Measurements from ENCODE around the gene POLR2M. TPM values are rescaled to one million over a fixed set of nuclear protein-coding genes. Genes with fewer than 3 reads are reported as not detected.
A peak's percentile ranks its signal among the peaks of the same experiment; 100 is the strongest.

POLR2M gene
- total and polyA plus RNA-seq, 5 donors from 2014 or later: 53.6 to 85.5 (median 65.4) TPM

- Histone ChIP-seq H3K4me3 (ENCODE audit: low read depth, low read length) (no peak overlapping the region), H3K27me3 (ENCODE audit: control insufficient read depth, insufficient read depth, low read length) (no peaks in the 10 kb centered on the region), H3K9me3 (ENCODE audit: control insufficient read depth in 2 of 2, low read length in 2 of 2) (no peaks in the 10 kb centered on the region), H3K27ac (ENCODE audit: insufficient read depth, low read length, poor library complexity, severe bottlenecking) (no peak overlapping the region), H3K4me1 (ENCODE audit: control insufficient read depth, insufficient read depth, low read length, poor library complexity, severe bottlenecking) (no peaks in the 10 kb centered on the region), H3K36me3 (ENCODE audit: control insufficient read depth, insufficient read depth, low read length) (no peaks in the 10 kb centered on the region)
- Mint-ChIP-seq H3K36me3 (peaks cover 7% of the 10 kb centered on the region), H3K27me3 (peaks cover 4% of the 10 kb centered on the region), H3K4me3 (no peak overlapping the region), H3K27ac (no peak overlapping the region), H3K9me3 (no peaks in the 10 kb centered on the region), H3K4me1 (peaks cover 0 to 5% (median 3%) of the 10 kb centered on the region in 4 donors)
- ATAC-seq (ENCODE audit: low read depth in 2 of 2) (no peak), DNase-seq (no peak)
Measured at GRCh38 chr15:57683481-57683880, 23.0 kb upstream of the POLR2M start.

GRCh38 chr15:57684491-57685151 is 21.9 kb upstream of the POLR2M start:
- Histone ChIP-seq H3K9me3 (ENCODE audit: control insufficient read depth in 2 of 2, low read length in 2 of 2) (no peaks in the 10 kb centered on the region), H3K27me3 (ENCODE audit: control insufficient read depth, insufficient read depth, low read length) (no peaks in the 10 kb centered on the region), H3K4me1 (ENCODE audit: control insufficient read depth, insufficient read depth, low read length, poor library complexity, severe bottlenecking) (no peaks in the 10 kb centered on the region), H3K36me3 (ENCODE audit: control insufficient read depth, insufficient read depth, low read length) (no peaks in the 10 kb centered on the region), H3K27ac (ENCODE audit: insufficient read depth, low read length, poor library complexity, severe bottlenecking) (no peak overlapping the region), H3K4me3 (ENCODE audit: low read depth, low read length) (no peak overlapping the region)
- H3K9me3 Mint-ChIP-seq: no peaks in the 10 kb centered on the region
- H3K36me3 Mint-ChIP-seq: peaks cover 7% of the 10 kb centered on the region
- peaks cover 0 to 5% (median 3%) of the 10 kb centered on the region in 4 donors for H3K4me1 Mint-ChIP-seq
- H3K27me3 Mint-ChIP-seq: peaks cover under 1% of the 10 kb centered on the region
- ATAC-seq (ENCODE audit: low read depth in 2 of 2): no peak
- no peak overlapping the region for H3K27ac Mint-ChIP-seq
- H3K4me3 Mint-ChIP-seq: no peak overlapping the region
- no peak for DNase-seq

- no peaks in the 10 kb centered on the region for H3K9me3 Mint-ChIP-seq
- ATAC-seq (ENCODE audit: low read depth in 2 of 2): no peak
- Histone ChIP-seq H3K36me3 (ENCODE audit: control insufficient read depth, insufficient read depth, low read length) (no peaks in the 10 kb centered on the region), H3K27me3 (ENCODE audit: control insufficient read depth, insufficient read depth, low read length) (no peaks in the 10 kb centered on the region), H3K27ac (ENCODE audit: insufficient read depth, low read length, poor library complexity, severe bottlenecking) (no peak overlapping the region), H3K4me1 (ENCODE audit: control insufficient read depth, insufficient read depth, low read length, poor library complexity, severe bottlenecking) (no peaks in the 10 kb centered on the region), H3K4me3 (ENCODE audit: low read depth, low read length) (no peak overlapping the region), H3K9me3 (ENCODE audit: control insufficient read depth in 2 of 2, low read length in 2 of 2) (no peaks in the 10 kb centered on the region)
- DNase-seq: no peak
- H3K4me3 Mint-ChIP-seq: no peak overlapping the region
- no peaks in the 10 kb centered on the region for H3K27me3 Mint-ChIP-seq
- H3K4me1 Mint-ChIP-seq: peaks cover 0 to 4% (median 0%) of the 10 kb centered on the region in 4 donors
- peak overlapping the region in 1 of 3 donors; percentile 42 for H3K27ac Mint-ChIP-seq
- peaks cover 7% of the 10 kb centered on the region for H3K36me3 Mint-ChIP-seq
Measured at GRCh38 chr15:57685306-57686095, 21.0 kb upstream of the POLR2M start.

DNA sequence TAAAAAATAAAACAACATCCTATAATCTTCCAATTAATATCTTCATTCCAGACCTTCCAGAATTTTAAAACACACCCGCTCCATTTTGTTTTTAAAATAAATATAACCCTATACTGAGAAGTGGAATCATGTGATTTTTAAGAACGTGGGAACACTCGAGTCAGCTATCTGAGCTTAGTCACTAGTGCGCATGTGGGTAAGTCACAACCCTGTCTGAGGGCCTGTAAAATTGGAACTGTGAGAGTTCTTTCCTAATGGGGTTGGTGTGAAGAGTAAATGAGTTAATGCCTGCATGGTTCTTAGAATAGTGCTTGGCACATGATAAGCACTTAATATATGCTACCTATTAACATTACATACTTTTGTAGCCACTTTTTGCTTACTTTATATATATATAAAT is 19.9 kb upstream of the POLR2M start:
- no peaks in the 10 kb centered on the region for H3K4me1 ChIP-seq (ENCODE audit: control insufficient read depth, insufficient read depth, low read length, poor library complexity, severe bottlenecking)
- H3K36me3 Mint-ChIP-seq: peaks cover 7% of the 10 kb centered on the region
- DNase-seq: no peak
- peaks cover 0 to 4% (median 0%) of the 10 kb centered on the region in 4 donors for H3K4me1 Mint-ChIP-seq
- no peaks in the 10 kb centered on the region for H3K36me3 ChIP-seq (ENCODE audit: control insufficient read depth, insufficient read depth, low read length)
- H3K9me3 Mint-ChIP-seq: no peaks in the 10 kb centered on the region
- H3K27me3 Mint-ChIP-seq: no peaks in the 10 kb centered on the region
- no peak overlapping the region for H3K4me3 Mint-ChIP-seq
- H3K27ac ChIP-seq (ENCODE audit: insufficient read depth, low read length, poor library complexity, severe bottlenecking): no peak overlapping the region
- no peak for ATAC-seq (ENCODE audit: low read depth in 2 of 2)
- no peaks in the 10 kb centered on the region for H3K9me3 ChIP-seq (ENCODE audit: control insufficient read depth in 2 of 2, low read length in 2 of 2)
- H3K27me3 ChIP-seq (ENCODE audit: control insufficient read depth, insufficient read depth, low read length): no peaks in the 10 kb centered on the region
- H3K4me3 ChIP-seq (ENCODE audit: low read depth, low read length): no peak overlapping the region
- H3K27ac Mint-ChIP-seq: no peak overlapping the region

DNA sequence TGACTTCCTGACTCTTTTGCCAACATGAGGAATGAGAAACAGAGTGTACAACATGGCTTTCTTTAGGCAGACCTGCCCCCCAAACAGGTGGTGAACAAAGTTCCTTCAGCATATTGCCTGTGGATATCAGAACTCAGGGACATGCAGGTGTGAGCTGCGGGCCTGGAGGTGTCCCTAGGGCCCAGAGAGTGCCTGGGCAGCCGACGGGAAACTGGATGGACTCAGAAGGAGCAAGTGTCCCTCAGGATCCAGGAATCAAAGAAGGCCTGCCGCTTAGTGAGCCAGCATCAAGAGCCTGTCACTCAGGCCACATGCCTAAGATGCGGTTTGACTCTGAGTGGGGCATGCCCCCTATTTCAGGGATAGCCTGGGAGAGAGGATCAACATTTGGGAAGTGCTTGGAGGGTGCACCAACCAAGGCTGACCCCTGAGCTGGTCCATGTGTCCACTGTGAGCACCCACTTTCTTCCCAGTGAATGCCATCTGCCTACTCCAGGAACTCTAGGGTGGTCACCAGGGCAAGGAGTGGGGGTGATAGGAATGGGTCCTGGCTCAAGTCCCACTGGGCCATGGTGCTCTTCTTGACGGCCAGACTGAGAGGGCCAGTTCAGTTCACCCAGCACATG is 16.1 kb upstream of the POLR2M start:
- ATAC-seq (ENCODE audit: low read depth in 2 of 2): no peak
- H3K36me3 Mint-ChIP-seq: no peaks in the 10 kb centered on the region
- H3K4me3 ChIP-seq (ENCODE audit: low read depth, low read length): no peak overlapping the region
- no peak overlapping the region for H3K27ac Mint-ChIP-seq
- peaks cover 0 to 1% (median 0%) of the 10 kb centered on the region in 7 donors for H3K9me3 Mint-ChIP-seq
- H3K9me3 ChIP-seq (ENCODE audit: control insufficient read depth in 2 of 2, low read length in 2 of 2): no peaks in the 10 kb centered on the region
- H3K27me3 Mint-ChIP-seq: peaks cover 21% of the 10 kb centered on the region
- no peak overlapping the region for H3K4me3 Mint-ChIP-seq
- no peak for DNase-seq
- H3K27me3 ChIP-seq (ENCODE audit: control insufficient read depth, insufficient read depth, low read length): peaks cover 11% of the 10 kb centered on the region
- H3K27ac ChIP-seq (ENCODE audit: insufficient read depth, low read length, poor library complexity, severe bottlenecking): no peak overlapping the region
- no peaks in the 10 kb centered on the region for H3K36me3 ChIP-seq (ENCODE audit: control insufficient read depth, insufficient read depth, low read length)
- no peaks in the 10 kb centered on the region for H3K4me1 ChIP-seq (ENCODE audit: control insufficient read depth, insufficient read depth, low read length, poor library complexity, severe bottlenecking)
- no peaks in the 10 kb centered on the region for H3K4me1 Mint-ChIP-seq

DNA sequence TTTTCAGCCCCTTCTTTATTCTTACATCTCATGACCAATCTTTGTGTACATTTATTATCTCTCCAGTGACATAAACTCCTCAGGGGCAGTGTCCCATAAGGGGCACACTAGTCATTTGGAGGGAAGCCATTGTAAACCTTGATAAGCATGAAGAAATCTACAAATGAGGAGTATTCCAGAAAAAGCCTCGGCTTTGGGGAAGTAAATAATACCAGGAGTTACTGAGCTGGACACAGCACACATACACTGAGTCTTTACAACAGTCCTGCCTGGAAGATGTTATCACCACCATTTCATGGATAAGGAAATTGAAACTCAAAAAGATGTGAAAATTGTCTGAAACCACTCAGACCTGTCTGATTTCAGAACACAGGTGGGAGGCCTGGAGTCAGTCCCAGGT is 15.4 kb upstream of the POLR2M start:
- Histone ChIP-seq H3K4me3 (ENCODE audit: low read depth, low read length) (no peak overlapping the region), H3K9me3 (ENCODE audit: control insufficient read depth in 2 of 2, low read length in 2 of 2) (no peaks in the 10 kb centered on the region), H3K27ac (ENCODE audit: insufficient read depth, low read length, poor library complexity, severe bottlenecking) (no peak overlapping the region), H3K27me3 (ENCODE audit: control insufficient read depth, insufficient read depth, low read length) (peaks cover 11% of the 10 kb centered on the region), H3K4me1 (ENCODE audit: control insufficient read depth, insufficient read depth, low read length, poor library complexity, severe bottlenecking) (no peaks in the 10 kb centered on the region), H3K36me3 (ENCODE audit: control insufficient read depth, insufficient read depth, low read length) (no peaks in the 10 kb centered on the region)
- no peak for DNase-seq
- Mint-ChIP-seq H3K36me3 (no peaks in the 10 kb centered on the region), H3K27ac (no peak overlapping the region), H3K27me3 (peaks cover 23% of the 10 kb centered on the region), H3K4me1 (no peaks in the 10 kb centered on the region), H3K4me3 (no peak overlapping the region), H3K9me3 (peaks cover 0 to 1% (median 0%) of the 10 kb centered on the region in 7 donors)
- ATAC-seq (ENCODE audit: low read depth in 2 of 2): no peak

DNA sequence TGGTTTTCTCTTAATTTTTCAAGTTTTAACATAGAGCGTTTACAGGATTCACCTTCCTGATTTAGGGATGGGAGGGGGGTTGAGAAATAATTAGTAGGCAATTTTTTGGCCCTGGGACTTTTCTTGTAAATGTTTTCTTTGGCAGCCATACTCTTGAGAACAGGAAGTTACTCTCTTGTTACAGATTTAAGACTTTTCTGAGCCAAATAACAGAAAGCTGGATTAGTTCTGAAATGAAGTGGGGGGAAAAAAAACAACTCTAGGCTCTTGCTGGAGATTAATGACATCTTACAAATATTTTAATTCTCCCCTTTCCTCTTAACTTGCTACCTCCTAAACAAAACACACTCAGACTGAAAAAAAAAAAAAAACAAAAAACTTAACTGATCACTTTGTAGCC is 13.8 kb upstream of the POLR2M start:
- no peak overlapping the region for H3K4me3 ChIP-seq (ENCODE audit: low read depth, low read length)
- Mint-ChIP-seq H3K4me3 (no peak overlapping the region), H3K9me3 (peaks cover 0 to 1% (median 0%) of the 10 kb centered on the region in 7 donors), H3K27me3 (peaks cover 39% of the 10 kb centered on the region), H3K4me1 (no peaks in the 10 kb centered on the region), H3K27ac (no peak overlapping the region), H3K36me3 (peaks cover 3% of the 10 kb centered on the region)
- H3K9me3 ChIP-seq (ENCODE audit: control insufficient read depth in 2 of 2, low read length in 2 of 2): no peaks in the 10 kb centered on the region
- no peaks in the 10 kb centered on the region for H3K4me1 ChIP-seq (ENCODE audit: control insufficient read depth, insufficient read depth, low read length, poor library complexity, severe bottlenecking)
- ATAC-seq (ENCODE audit: low read depth in 2 of 2) (no peak), DNase-seq (no peak)
- no peak overlapping the region for H3K27ac ChIP-seq (ENCODE audit: insufficient read depth, low read length, poor library complexity, severe bottlenecking)
- H3K27me3 ChIP-seq (ENCODE audit: control insufficient read depth, insufficient read depth, low read length): peaks cover 14% of the 10 kb centered on the region
- no peaks in the 10 kb centered on the region for H3K36me3 ChIP-seq (ENCODE audit: control insufficient read depth, insufficient read depth, low read length)
